A549 (cell line): ENCODE data around the gene BCO1. TPM values are rescaled to one million over a fixed set of nuclear protein-coding genes. Genes with fewer than 3 reads are reported as not detected.

Experiments
- ATAC-seq, 2 experiments: fragments of 200-7000 bp in 1 of 2; fragments of >200 bp in 1 of 2; cut with Nextera tagmentation in 1 of 2; cut with Tn5 transposase in 1 of 2; 3 replicates each; pipeline versions ENCODE4 v1.8.0 to v1.9.1; 2018 to 2020; ENCODE audit warnings: mild to moderate bottlenecking in 1 of 2, moderate library complexity in 1 of 2
- CTCF ChIA-PET: fragments of 300-600 bp; sonication (Branson Sonifier 250); formaldehyde crosslinking; extraction: SDS; loops from one replicate; lab custom pipeline; 2021; ENCODE audit warnings: antibody characterized with exemption, inconsistent platforms; lab: Yijun Ruan, JAX
- POLR2A ChIA-PET: fragments of 350-600 bp; formaldehyde crosslinking; extraction: SDS; loops from one replicate; lab custom pipeline; 2021; ENCODE audit warnings: antibody characterized with exemption, inconsistent platforms; lab: Yijun Ruan, JAX
- DNase-seq, 2 experiments: peaks; one replicate each; pipeline versions ENCODE4 v3.0.0 to v3.0.0-alpha.2; 2011 to 2016; ENCODE audit warnings: low read depth in 1 of 2, low spot score in 1 of 2
- FAIRE-seq: peaks from 2 replicates; lab custom pipeline; 2011; peaks lifted over from hg19 to GRCh38; lab: Jason Lieb, UNC
- H3K27ac ChIP-seq, 2 experiments: fragments of >200 bp; sonication (Bioruptor Twin); formaldehyde crosslinking; 3 replicates each; pipeline ENCODE4 v1.5.1; 2016 to 2017
- H3K4me1 ChIP-seq: fragments of >200 bp; sonication (Bioruptor Twin); formaldehyde crosslinking; 3 replicates; pipeline ENCODE4 v1.6.1; 2016
- H3K4me2 ChIP-seq: fragments of >200 bp; sonication (Bioruptor Twin); formaldehyde crosslinking; 3 replicates; pipeline ENCODE4 v1.6.1; 2016
- H3K4me3 ChIP-seq: fragments of >200 bp; sonication (Bioruptor Twin); formaldehyde crosslinking; 3 replicates; pipeline ENCODE4 v1.5.1; 2016
- H3K9me3 ChIP-seq: fragments of >200 bp; sonication (Bioruptor Twin); formaldehyde crosslinking; 3 replicates; pipeline ENCODE4 v1.6.1; 2016
- CBX8 ChIP-seq: fragments of 200-600 bp; sonication (generic); IDR thresholded peaks from 2 replicates; pipeline ENCODE4 v1.6.1; 2016
- EHF ChIP-seq: fragments of 250-450 bp; sonication (Bioruptor Pico); IDR thresholded peaks from 2 replicates; pipeline ENCODE4 v1.5.0; 2020; ENCODE audit warnings: mild to moderate bottlenecking
- EHMT2 ChIP-seq: fragments of 200-600 bp; sonication (generic); IDR thresholded peaks from 2 replicates; pipeline ENCODE4 v1.6.1; 2016; ENCODE audit warnings: antibody characterized with exemption, low read depth, mild to moderate bottlenecking, moderate library complexity
- FOSL2 ChIP-seq, 2 experiments: fragments of 450-650 bp in 1 of 2; fragments of >200 bp in 1 of 2; sonication (Bioruptor Twin) in 1 of 2; formaldehyde crosslinking; IDR thresholded peaks; 2 replicates each; pipeline versions ENCODE4 v1.5.0 to v1.6.1; 2016 to 2020; ENCODE audit warnings: mild to moderate bottlenecking in 1 of 2, moderate library complexity in 1 of 2
- GATA3 ChIP-seq: IDR thresholded peaks from 2 replicates; pipeline ENCODE4 v1.6.1; 2012; ENCODE audit warnings: borderline replicate concordance
- HES2 ChIP-seq: fragments of >200 bp; sonication (Bioruptor Twin); formaldehyde crosslinking; IDR thresholded peaks from 2 replicates; pipeline ENCODE4 v1.6.1; 2016
- HEYL ChIP-seq: fragments of 250-450 bp; sonication (Bioruptor Pico); IDR thresholded peaks from 2 replicates; pipeline ENCODE4 v1.8.0; 2021; ENCODE audit warnings: mild to moderate bottlenecking, moderate library complexity
- HMGXB4 ChIP-seq: fragments of 250-450 bp; sonication (Bioruptor Pico); IDR thresholded peaks from 2 replicates; pipeline ENCODE4 v1.5.0; 2021; ENCODE audit warnings: mild to moderate bottlenecking, moderate library complexity, borderline replicate concordance
- JUN ChIP-seq, 2 experiments: fragments of >200 bp; sonication (Bioruptor Twin); formaldehyde crosslinking; IDR thresholded peaks; 2 replicates in 1 of 2; 3 replicates in 1 of 2; pipeline ENCODE4 v1.6.1; 2016 to 2017
- KDM1A ChIP-seq: fragments of 200-600 bp; sonication (generic); IDR thresholded peaks from 2 replicates; pipeline ENCODE4 v1.6.1; 2016; ENCODE audit warnings: low read depth, mild to moderate bottlenecking
- KDM5A ChIP-seq: fragments of 200-600 bp; sonication (generic); IDR thresholded peaks from 2 replicates; pipeline ENCODE4 v1.6.1; 2016; ENCODE audit warnings: antibody characterized with exemption, mild to moderate bottlenecking
- MAFK ChIP-seq: fragments of 450-650 bp; IDR thresholded peaks from 2 replicates; pipeline ENCODE4 v1.6.1; 2014; ENCODE audit not compliant: partially characterized antibody
- MAX ChIP-seq: IDR thresholded peaks from 2 replicates; pipeline ENCODE4 v1.6.1; 2012
- MAZ ChIP-seq: fragments of 150-350 bp; IDR thresholded peaks from 2 replicates; pipeline ENCODE4 v1.6.1; 2014; ENCODE audit warnings: antibody characterized with exemption, low read depth, low read length, borderline replicate concordance
- MYC ChIP-seq: IDR thresholded peaks from 2 replicates; pipeline ENCODE4 v1.6.1; 2012; ENCODE audit warnings: mild to moderate bottlenecking, inconsistent platforms, low read length, improper control_type of control experiment, borderline replicate concordance
- NFE2L2 ChIP-seq: fragments of 150-350 bp; conservative IDR thresholded peaks from 2 replicates; pipeline ENCODE4 v1.6.1; 2014; ENCODE audit warnings: low read length
- PBX3 ChIP-seq: IDR thresholded peaks from 2 replicates; pipeline ENCODE4 v1.6.1; 2012
- PHF8 ChIP-seq: fragments of 200-600 bp; sonication (generic); IDR thresholded peaks from 2 replicates; pipeline ENCODE4 v1.6.1; 2016; ENCODE audit warnings: low read depth, mild to moderate bottlenecking, antibody characterized with exemption, moderate library complexity, borderline replicate concordance
- POLR2A ChIP-seq: IDR thresholded peaks from 2 replicates; pipeline ENCODE4 v1.6.1; 2012; ENCODE audit warnings: mild to moderate bottlenecking, low read length
- RARB ChIP-seq: fragments of 250-450 bp; sonication (Bioruptor Pico); IDR thresholded peaks from 2 replicates; pipeline ENCODE4 v1.8.0; 2021; ENCODE audit warnings: mild to moderate bottlenecking, moderate library complexity
- RFX5 ChIP-seq: fragments of 450-650 bp; IDR thresholded peaks from 2 replicates; pipeline ENCODE4 v1.7.1; 2014; ENCODE audit warnings: antibody characterized with exemption, mild to moderate bottlenecking, moderate library complexity
- USF2 ChIP-seq: fragments of 450-650 bp; IDR thresholded peaks from 2 replicates; pipeline ENCODE4 v1.6.1; 2014; ENCODE audit warnings: antibody characterized with exemption
- ZC3H11A ChIP-seq: fragments of 450-650 bp; IDR thresholded peaks from 2 replicates; pipeline ENCODE4 v1.6.1; 2014; ENCODE audit warnings: antibody characterized with exemption, mild to moderate bottlenecking
- ZFP36 ChIP-seq: fragments of 450-650 bp; IDR thresholded peaks from 2 replicates; pipeline ENCODE4 v1.6.1; 2014; ENCODE audit warnings: borderline replicate concordance; ENCODE audit not compliant: partially characterized antibody
- ZNF302 ChIP-seq: fragments of 250-450 bp; sonication (Bioruptor Pico); IDR thresholded peaks from 2 replicates; pipeline ENCODE4 v1.9.0; 2021; ENCODE audit warnings: inconsistent platforms, mild to moderate bottlenecking, moderate library complexity
- whole genome bisulfite sequencing: methylation state at CpG from one replicate; pipeline ENCODE4 v1.1.6; 2017; ENCODE audit errors: missing lambda C conversion rate; 5-methylcytosine and 5-hydroxymethylcytosine counted together
- polyA plus RNA-seq, 4 experiments: library from polyadenylated mRNA; depleted of rRNA in 3 of 4; stranded (reverse); fragments of >200 nt; fragmentation: RNase III in 1 of 4; extraction: RNeasy Plus Mini Kit Qiagen cat#74134 plus additional on column Dnase treatment in 1 of 4; gene quantifications; 2 replicates in 3 of 4; 3 replicates in 1 of 4; pipeline ENCODE4 v1.2.3, GENCODE V29; 2011 to 2017

The BCO1 gene
- polyA plus RNA-seq, 2 of the 4 experiments (the other 2 are of a cell fraction): 5.0 to 6.2 TPM

GRCh38 chr16:81216706-81217105 is 21.8 kb upstream of the BCO1 start (continued):
- TF ChIP-seq HMGXB4 (no peak), KDM5A (no peak), USF2 (no peak)

- no peaks in the 10 kb centered on the region for H3K4me1 ChIP-seq
- DNase-seq: no peak
- FAIRE-seq: no peak
- H3K9me3 ChIP-seq: no peaks in the 10 kb centered on the region
- 63% methylated on average over 9 of the region's 9 CpGs for WGBS
- POLR2A ChIA-PET: no interaction called here
- H3K4me3 ChIP-seq: no peak overlapping the region
- no peak for ATAC-seq
- H3K27ac ChIP-seq: no peak overlapping the region
- TF ChIP-seq KDM1A (0 out of 2 replicates have a peak, but pooled peaks have one; percentile 37), ZFP36 (no peak), MAFK (peak; percentile 70)
- CTCF ChIA-PET: interaction anchor here (1.1 to 1.5 kb wide), 3 partner anchors 14 to 183 kb away, joined by 3 to 5 read pairs (median 3); partner anchors contain the start of gene ATMIN
- H3K4me2 ChIP-seq: no peak overlapping the region
Measured at GRCh38 chr16:81219151-81219550, 19.3 kb upstream of the BCO1 start.

GRCh38 chr16:81220349-81220748 is 18.1 kb upstream of the BCO1 start:
- no peaks in the 10 kb centered on the region for H3K9me3 ChIP-seq
- H3K4me2 ChIP-seq: no peak overlapping the region
- no peaks in the 10 kb centered on the region for H3K4me1 ChIP-seq
- WGBS: 74% methylated on average over 9 of the region's 9 CpGs
- no peak for FAIRE-seq
- ChIA-PET POLR2A (no interaction called here), CTCF (interaction anchor here (0.6 to 2.2 kb wide), 4 partner anchors 10 to 83 kb away, joined by 3 to 7 read pairs (median 4); no protein-coding TSS in a partner anchor)
- no peak for DNase-seq
- TF ChIP-seq NFE2L2 (no peak), EHF (CRISPR knock-in tag) (no peak), ZC3H11A (no peak), POLR2A (no peak), RFX5 (no peak), JUN (IDR thresholded peaks at IDR 0.05) (no peak), MAZ (no peak), HES2 (no peak), RARB (no peak), PBX3 (no peak), GATA3 (no peak), CBX8 (no peak), EHMT2 (no peak), PHF8 (no peak), HEYL (CRISPR knock-in tag) (no peak), MYC (no peak), FOSL2 (IDR thresholded peaks at IDR 0.05) (no peak), FOSL2 (CRISPR knock-in tag; IDR thresholded peaks at IDR 0.05) (no peak), ZNF302 (CRISPR knock-in tag) (no peak), ZFP36 (no peak), MAX (no peak)
- no peak for ATAC-seq
- no peak overlapping the region for H3K27ac ChIP-seq
- H3K4me3 ChIP-seq: no peak overlapping the region
